ENCODE data around the gene ATRIP. TPM values are rescaled to one million over a fixed set of nuclear protein-coding genes. Genes with fewer than 3 reads are reported as not detected.

The ATRIP gene
- polyA plus RNA-seq, 2 of the 4 experiments (the other 2 are of a cell fraction), result 6.1 to 9.4 TPM

GRCh38 chr3:48416546-48416945 is 30.0 kb upstream of the ATRIP start:
- Histone ChIP-seq H3K9me3 (no peaks in the 10 kb centered on the region), H3K4me2 (no peak overlapping the region), H3K4me3 (no peak overlapping the region), H3K4me1 (no peaks in the 10 kb centered on the region), H3K27ac (no peak overlapping the region)
- CTCF ChIA-PET, result interaction anchor here (1.9 to 31.5 kb wide), 2 partner anchors 15 to 16 kb away, joined by 10 to 488 read pairs; partner anchors contain the start of gene PLXNB1
- DNase-seq (ENCODE audit: low read depth in 1 of 2, low spot score in 1 of 2), result no peak
- no peak for ATAC-seq
- 92% methylated on average over 4 of the region's 4 CpGs for WGBS (ENCODE audit: missing lambda C conversion rate)
- no peak for FAIRE-seq
- TF ChIP-seq FOSL2 (IDR thresholded peaks at IDR 0.05) (no peak), FOSL2 (CRISPR knock-in tag; IDR thresholded peaks at IDR 0.05) (no peak), KDM5A (IDR thresholded peaks at IDR 0.05) (no peak), FOSB (CRISPR knock-in tag; IDR thresholded peaks at IDR 0.05) (no peak), JUN (IDR thresholded peaks at IDR 0.05) (no peak), RARB (CRISPR knock-in tag; IDR thresholded peaks at IDR 0.05) (no peak), JUNB (IDR thresholded peaks at IDR 0.05) (no peak), MAFK (IDR thresholded peaks at IDR 0.05; ENCODE audit: partially characterized antibody) (no peak), GATA3 (IDR thresholded peaks at IDR 0.05; ENCODE audit: borderline replicate concordance) (no peak), EHMT2 (IDR thresholded peaks at IDR 0.05; ENCODE audit: low read depth) (no peak), MAZ (IDR thresholded peaks at IDR 0.05; ENCODE audit: borderline replicate concordance, low read depth, low read length) (no peak), RFX5 (IDR thresholded peaks at IDR 0.05) (no peak), TFCP2L1 (CRISPR knock-in tag; IDR thresholded peaks at IDR 0.05) (no peak), ZNF302 (CRISPR knock-in tag; IDR thresholded peaks at IDR 0.05) (no peak), CBX2 (IDR thresholded peaks at IDR 0.05; ENCODE audit: borderline replicate concordance, low read depth) (no peak), PHF8 (IDR thresholded peaks at IDR 0.05; ENCODE audit: borderline replicate concordance, low read depth) (no peak), NR3C1 (IDR thresholded peaks at IDR 0.05) (no peak)
- POLR2A ChIA-PET, result no interaction called here

DNA sequence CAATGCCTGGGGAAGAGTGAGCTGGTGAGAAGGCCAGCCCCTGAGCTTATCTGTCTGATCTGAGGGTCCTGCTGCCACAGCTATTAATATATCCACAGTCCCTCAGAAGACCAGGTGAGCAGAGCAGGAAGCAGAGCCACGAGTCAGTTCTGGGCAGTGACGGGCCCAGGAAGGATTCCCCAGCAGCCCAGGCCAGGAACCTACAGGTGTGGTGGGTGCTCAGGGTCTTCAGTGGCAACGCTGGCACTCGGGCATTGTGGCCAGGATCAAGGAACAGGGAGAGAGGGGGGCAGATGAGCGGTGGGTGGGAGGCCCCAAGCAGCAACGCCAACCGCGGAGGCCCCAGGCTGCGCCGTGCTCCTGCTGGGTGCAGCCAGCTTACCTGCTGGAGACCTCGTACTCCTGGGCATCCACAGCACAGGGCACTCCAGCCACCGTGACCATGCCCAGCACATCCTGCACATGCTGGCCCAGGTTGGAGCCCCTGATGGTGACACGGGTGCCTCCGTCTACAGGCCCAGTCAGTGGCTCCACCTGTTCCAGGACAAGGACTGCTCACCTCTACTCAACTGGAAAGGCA is 28.9 kb upstream of the ATRIP start:
- H3K27ac ChIP-seq, result no peak overlapping the region
- TF ChIP-seq BHLHE40 (IDR thresholded peaks at IDR 0.05; ENCODE audit: low read depth, low read length), result no peak
- TF ChIP-seq EHMT2 (IDR thresholded peaks at IDR 0.05; ENCODE audit: low read depth), result no peak
- TF ChIP-seq MAZ (IDR thresholded peaks at IDR 0.05; ENCODE audit: borderline replicate concordance, low read depth, low read length), result no peak
- TF ChIP-seq MAFK (IDR thresholded peaks at IDR 0.05; ENCODE audit: partially characterized antibody), result no peak
- no peak for TF ChIP-seq CEBPB (IDR thresholded peaks at IDR 0.05)
- no peak for TF ChIP-seq ZSCAN20 (CRISPR knock-in tag; IDR thresholded peaks at IDR 0.05)
- no peak for TF ChIP-seq ZC3H11A (IDR thresholded peaks at IDR 0.05)
- TF ChIP-seq FOSB (CRISPR knock-in tag; IDR thresholded peaks at IDR 0.05), result no peak
- TF ChIP-seq RFX5 (IDR thresholded peaks at IDR 0.05), result no peak
- no peak for TF ChIP-seq ZNF302 (CRISPR knock-in tag; IDR thresholded peaks at IDR 0.05)
- no peak for TF ChIP-seq SREBF2 (IDR thresholded peaks at IDR 0.05)
- no peak for TF ChIP-seq NR3C1 (IDR thresholded peaks at IDR 0.05)
- TF ChIP-seq RNF2 (IDR thresholded peaks at IDR 0.05; ENCODE audit: borderline replicate concordance, low read depth), result no peak
- TF ChIP-seq POLR2AphosphoS2 (conservative IDR thresholded peaks at IDR 0.05; ENCODE audit: low read length), result no peak
- ChIA-PET CTCF (interaction anchor here (31.5 kb wide), 1 partner anchor 14 kb away, joined by 488 read pairs; the partner anchor contains the start of gene PLXNB1), POLR2A (no interaction called here)
- WGBS (ENCODE audit: missing lambda C conversion rate), result 100% methylated on average over 4 of the region's 14 CpGs
- no peak for DNase-seq (ENCODE audit: low read depth in 1 of 2, low spot score in 1 of 2)
- H3K4me3 ChIP-seq, result no peak overlapping the region
- ATAC-seq, result no peak
- no peak for FAIRE-seq
- no peaks in the 10 kb centered on the region for H3K4me1 ChIP-seq
- no peaks in the 10 kb centered on the region for H3K9me3 ChIP-seq
- no peak overlapping the region for H3K4me2 ChIP-seq

GRCh38 chr3:48418140-48418539 is 28.4 kb upstream of the ATRIP start:
- Histone ChIP-seq H3K27ac (no peak overlapping the region), H3K4me2 (no peak overlapping the region), H3K4me3 (no peak overlapping the region), H3K4me1 (no peaks in the 10 kb centered on the region), H3K9me3 (no peaks in the 10 kb centered on the region)
- no peak for ATAC-seq
- 79% methylated on average over 8 of the region's 17 CpGs for WGBS (ENCODE audit: missing lambda C conversion rate)
- no peak for FAIRE-seq
- no peak for DNase-seq (ENCODE audit: low read depth in 1 of 2, low spot score in 1 of 2)
- ChIA-PET CTCF (interaction anchor here (31.5 kb wide), 1 partner anchor 13 kb away, joined by 488 read pairs; the partner anchor contains the start of gene PLXNB1), POLR2A (no interaction called here)
- TF ChIP-seq JUNB (IDR thresholded peaks at IDR 0.05) (no peak), BCL3 (IDR thresholded peaks at IDR 0.05) (no peak), SMC3 (IDR thresholded peaks at IDR 0.05) (no peak), CBX8 (IDR thresholded peaks at IDR 0.05) (no peak), JUN (IDR thresholded peaks at IDR 0.05) (no peak), CHD2 (IDR thresholded peaks at IDR 0.05; ENCODE audit: low read length, partially characterized antibody) (no peak), RAD21 (conservative IDR thresholded peaks at IDR 0.05 in 1 of 2, IDR thresholded peaks at IDR 0.05 in 1 of 2) (no peak), NFE2L2 (conservative IDR thresholded peaks at IDR 0.05; ENCODE audit: low read length) (no peak), MAX (IDR thresholded peaks at IDR 0.05) (no peak), ZC3H11A (IDR thresholded peaks at IDR 0.05) (no peak), RNF2 (IDR thresholded peaks at IDR 0.05; ENCODE audit: borderline replicate concordance, low read depth) (no peak), KDM5A (IDR thresholded peaks at IDR 0.05) (no peak), POLR2A (IDR thresholded peaks at IDR 0.05; ENCODE audit: low read length) (no peak), KDM1A (IDR thresholded peaks at IDR 0.05; ENCODE audit: low read depth) (no peak), HOXB13 (CRISPR knock-in tag; IDR thresholded peaks at IDR 0.05; ENCODE audit: low read depth) (no peak), ZNF302 (CRISPR knock-in tag; IDR thresholded peaks at IDR 0.05) (no peak)
- TF ChIP-seq, protein P1, sequence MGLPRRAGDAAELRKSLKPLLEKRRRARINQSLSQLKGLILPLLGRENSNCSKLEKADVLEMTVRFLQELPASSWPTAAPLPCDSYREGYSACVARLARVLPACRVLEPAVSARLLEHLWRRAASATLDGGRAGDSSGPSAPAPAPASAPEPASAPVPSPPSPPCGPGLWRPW (IDR thresholded peaks at IDR 0.05), result no peak
- TF ChIP-seq, protein P2, sequence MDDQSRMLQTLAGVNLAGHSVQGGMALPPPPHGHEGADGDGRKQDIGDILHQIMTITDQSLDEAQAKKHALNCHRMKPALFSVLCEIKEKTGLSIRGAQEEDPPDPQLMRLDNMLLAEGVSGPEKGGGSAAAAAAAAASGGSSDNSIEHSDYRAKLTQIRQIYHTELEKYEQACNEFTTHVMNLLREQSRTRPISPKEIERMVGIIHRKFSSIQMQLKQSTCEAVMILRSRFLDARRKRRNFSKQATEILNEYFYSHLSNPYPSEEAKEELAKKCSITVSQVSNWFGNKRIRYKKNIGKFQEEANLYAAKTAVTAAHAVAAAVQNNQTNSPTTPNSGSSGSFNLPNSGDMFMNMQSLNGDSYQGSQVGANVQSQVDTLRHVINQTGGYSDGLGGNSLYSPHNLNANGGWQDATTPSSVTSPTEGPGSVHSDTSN (IDR thresholded peaks at IDR 0.05), result no peak

Measured in A549 (cell line).